ENCODE results near the gene TTC1.

GRCh38 chr5:160092514-160092913, 83.6 kb downstream of the TTC1 start:
- TF ChIP-seq ISL1 (CRISPR knock-in tag; IDR thresholded peaks at IDR 0.05): no peak
- TF ChIP-seq GLIS3 (CRISPR knock-in tag; IDR thresholded peaks at IDR 0.05): no peak
- no peak for TF ChIP-seq TOX (CRISPR knock-in tag; IDR thresholded peaks at IDR 0.05; ENCODE audit: borderline replicate concordance)
